NT2/D1 (cell line): Measurements from ENCODE around the gene PPP2R5C.
"Not testable (repeated sequence)": the region's sequence is repeated elsewhere in the genome, so short reads cannot be mapped to it uniquely, and the experiment has no call there.

Experiments used
- DNase-seq: peaks from one replicate; pipeline ENCODE4 v3.0.0-alpha.2; 2011; ENCODE audit warnings: low read depth, low spot score
- H3K27me3 ChIP-seq: 2 replicates; pipeline ENCODE4 v1.6.0; 2011; ENCODE audit warnings: mild to moderate bottlenecking; ENCODE audit not compliant: insufficient read length, insufficient read depth
- H3K36me3 ChIP-seq: 2 replicates; pipeline ENCODE4 v1.6.1; 2011; ENCODE audit warnings: mild to moderate bottlenecking, low read length, mixed read lengths; ENCODE audit not compliant: insufficient read depth, insufficient read length
- H3K4me1 ChIP-seq: 2 replicates; pipeline ENCODE4 v1.5.1; 2011; ENCODE audit not compliant: insufficient read depth, insufficient read length
- H3K4me3 ChIP-seq: 2 replicates; pipeline ENCODE4 v1.5.1; 2011; ENCODE audit warnings: low read depth; ENCODE audit not compliant: insufficient read length
- H3K9ac ChIP-seq: 2 replicates; pipeline ENCODE4 v1.6.0; 2011; ENCODE audit warnings: low read depth; ENCODE audit not compliant: insufficient read length
- H3K9me3 ChIP-seq: 2 replicates; pipeline ENCODE4 v1.5.1; 2011; ENCODE audit warnings: mild to moderate bottlenecking, low read length; ENCODE audit not compliant: insufficient read depth
- SUZ12 ChIP-seq: IDR thresholded peaks from 2 replicates; pipeline ENCODE4 v1.6.1; 2011; ENCODE audit not compliant: insufficient read length, insufficient read depth; ENCODE audit errors: extremely low read depth
- YY1 ChIP-seq: IDR thresholded peaks from 2 replicates; pipeline ENCODE4 v1.6.1; 2011; ENCODE audit not compliant: insufficient read length, insufficient read depth
- ZNF274 ChIP-seq: IDR thresholded peaks from 2 replicates; pipeline ENCODE4 v1.6.1; 2011; ENCODE audit warnings: mild to moderate bottlenecking, low read depth, low read length

The PPP2R5C gene

DNA sequence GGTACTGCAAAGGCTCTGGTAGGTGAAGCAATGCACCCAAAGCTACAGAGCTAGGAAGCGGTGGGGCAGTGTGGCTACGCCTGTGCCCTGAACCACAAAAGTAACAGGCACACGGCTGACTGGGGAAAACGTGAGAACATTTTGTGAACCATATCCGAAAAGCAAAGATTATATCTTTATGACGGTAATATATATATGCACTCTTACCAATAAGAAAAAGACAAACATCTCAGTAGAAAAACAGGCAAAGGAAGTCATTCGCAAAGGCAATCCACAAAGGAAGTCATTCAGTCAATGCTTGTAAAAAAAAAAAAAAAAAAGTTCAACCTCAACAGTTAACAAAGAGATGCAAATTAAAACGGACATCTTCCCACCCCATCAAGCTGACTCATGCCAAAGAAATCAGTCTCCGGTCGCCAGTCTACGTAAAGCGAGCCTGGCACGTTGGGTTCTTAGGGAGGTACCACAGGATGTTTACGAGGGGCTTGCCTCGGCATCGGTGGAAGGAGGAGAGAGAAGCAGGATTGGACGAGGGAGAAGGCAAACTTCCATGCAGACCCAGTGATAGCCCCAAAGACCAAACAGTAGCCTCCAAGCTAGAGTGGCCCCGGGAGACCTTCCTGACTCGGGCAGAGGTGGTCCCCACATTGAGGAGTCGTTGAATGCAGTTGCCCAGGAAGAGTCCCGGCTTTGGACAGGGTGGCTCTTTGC lies 39.4 kb upstream of the PPP2R5C start:
- Histone ChIP-seq H3K27me3 (no peaks in the 10 kb centered on the region), H3K9ac (no peak overlapping the region), H3K4me3 (no peak overlapping the region), H3K4me1 (peaks cover 4% of the 10 kb centered on the region), H3K36me3 (no peaks in the 10 kb centered on the region), H3K9me3 (peaks cover 8% of the 10 kb centered on the region; the same call in 1 of the 2 replicates)
- TF ChIP-seq ZNF274 (no peak), YY1 (no peak), SUZ12 (no peak)
- DNase-seq = peak; percentile 72

DNA sequence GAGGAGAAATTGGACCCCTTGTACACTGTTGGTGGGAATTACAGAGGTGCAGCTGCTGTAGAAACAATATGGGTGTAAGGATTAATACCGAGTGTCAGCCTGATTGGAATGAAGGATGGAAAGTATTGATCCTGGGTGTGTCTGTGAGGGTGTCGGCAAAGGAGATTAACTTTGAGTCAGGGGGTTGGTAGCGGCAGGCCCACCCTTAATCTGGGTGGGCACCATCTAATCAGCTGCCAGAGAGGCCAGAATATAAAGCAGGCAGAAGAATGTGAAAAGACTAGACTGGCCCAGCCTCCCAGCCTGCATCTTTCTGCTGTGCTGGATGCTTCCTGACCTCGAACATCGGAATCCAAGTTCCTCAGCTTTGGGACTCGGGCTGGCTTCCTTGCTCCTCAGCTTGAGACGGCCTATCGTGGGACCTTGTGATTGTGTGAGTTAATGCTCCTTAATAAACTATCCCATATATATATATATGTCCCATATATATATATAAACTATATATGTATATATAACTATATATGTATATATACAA lies 38.4 kb upstream of the PPP2R5C start:
- peaks cover 8% of the 10 kb centered on the region; the same call in 1 of the 2 replicates for H3K9me3 ChIP-seq
- no peaks in the 10 kb centered on the region for H3K4me1 ChIP-seq
- H3K4me3 ChIP-seq = no peak overlapping the region
- no peak overlapping the region for H3K9ac ChIP-seq
- DNase-seq = no peak
- no peaks in the 10 kb centered on the region for H3K36me3 ChIP-seq
- no peaks in the 10 kb centered on the region for H3K27me3 ChIP-seq
- no peak for TF ChIP-seq YY1
- TF ChIP-seq ZNF274 = no peak
- TF ChIP-seq SUZ12 = no peak

DNA sequence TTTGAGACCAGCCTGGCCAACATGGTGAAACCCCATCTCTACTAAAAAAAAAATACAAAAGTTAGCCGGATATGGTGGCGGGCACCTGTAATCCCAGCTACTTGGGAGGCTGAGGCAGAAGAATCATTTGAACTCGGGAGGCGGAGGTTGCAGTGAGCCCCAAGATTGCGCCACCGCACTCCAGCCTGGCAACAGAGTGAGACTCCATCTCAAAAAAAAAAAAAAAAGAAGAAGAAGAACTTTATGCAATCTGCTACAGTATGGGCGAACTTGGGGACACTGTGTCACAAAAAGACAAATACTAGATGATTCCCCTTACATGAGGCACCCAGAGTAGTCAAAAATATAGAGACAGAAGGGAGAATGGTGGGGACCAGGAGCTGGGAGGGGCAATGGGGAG lies 35.9 kb upstream of the PPP2R5C start:
- H3K9me3 ChIP-seq, DNase-seq, H3K9ac ChIP-seq, H3K4me3 ChIP-seq, H3K4me1 ChIP-seq, H3K27me3 ChIP-seq, H3K36me3 ChIP-seq: not testable (repeated sequence)

DNA sequence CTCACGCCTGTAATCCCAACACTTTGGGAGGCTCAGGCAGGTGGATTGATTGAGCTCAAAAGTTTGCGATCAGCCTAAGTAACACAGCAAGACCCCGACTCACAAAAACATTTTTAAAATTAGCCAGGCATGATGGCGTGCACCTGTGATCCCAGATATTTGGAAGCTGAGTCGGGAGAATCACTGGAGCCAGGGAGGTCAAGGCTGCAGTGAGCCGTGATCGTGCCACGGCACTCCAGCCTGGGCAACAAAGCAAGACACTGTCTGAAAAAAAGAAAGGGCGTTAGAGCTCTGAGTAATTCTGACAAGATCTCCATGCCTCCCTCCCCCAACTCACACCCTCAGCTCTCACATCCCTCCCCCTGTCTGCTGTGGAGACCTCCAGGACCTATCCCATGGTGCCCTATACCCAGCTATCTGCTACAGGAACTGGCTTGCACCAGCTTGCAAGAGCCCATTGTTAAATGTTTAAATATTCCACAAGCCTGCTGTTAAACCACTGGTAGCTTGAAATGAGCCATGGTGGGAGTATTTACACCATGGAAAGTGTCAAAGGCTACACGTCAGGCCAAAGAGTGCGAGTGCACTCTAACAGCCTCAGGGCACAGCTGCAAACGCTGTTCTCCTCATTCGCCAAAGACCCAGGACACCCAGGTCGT lies 35.1 kb upstream of the PPP2R5C start:
- TF ChIP-seq YY1 (no peak), ZNF274 (no peak), SUZ12 (no peak)
- Histone ChIP-seq H3K9ac (no peak overlapping the region), H3K36me3 (no peaks in the 10 kb centered on the region), H3K4me3 (no peak overlapping the region), H3K4me1 (peaks cover 4% of the 10 kb centered on the region), H3K9me3 (peaks cover 8% of the 10 kb centered on the region; the same call in 1 of the 2 replicates), H3K27me3 (no peaks in the 10 kb centered on the region)
- DNase-seq = no peak

DNA sequence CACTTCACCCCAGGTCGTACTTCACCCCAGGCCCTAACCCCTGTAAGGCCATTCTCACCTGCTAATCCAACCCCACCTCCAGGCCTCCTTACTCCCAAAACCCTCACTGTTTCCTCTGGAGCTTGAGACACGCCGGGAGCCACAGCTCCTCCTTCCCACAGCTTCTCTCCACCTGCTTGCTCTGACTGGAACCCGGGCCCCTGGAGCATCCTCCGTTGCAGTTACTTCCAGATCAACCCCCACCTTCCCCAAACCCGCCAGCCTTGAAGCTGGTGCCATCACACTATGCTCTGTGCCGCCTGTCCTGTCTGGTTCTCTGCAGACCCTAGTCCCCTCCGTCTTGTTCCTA lies 34.6 kb upstream of the PPP2R5C start:
- Histone ChIP-seq H3K4me3 (no peak overlapping the region), H3K9ac (no peak overlapping the region), H3K36me3 (no peaks in the 10 kb centered on the region), H3K9me3 (peaks cover 8% of the 10 kb centered on the region; the same call in 1 of the 2 replicates), H3K27me3 (no peaks in the 10 kb centered on the region), H3K4me1 (peaks cover 8% of the 10 kb centered on the region)
- no peak for DNase-seq
- TF ChIP-seq ZNF274 = no peak
- TF ChIP-seq YY1 = no peak
- TF ChIP-seq SUZ12 = no peak

DNA sequence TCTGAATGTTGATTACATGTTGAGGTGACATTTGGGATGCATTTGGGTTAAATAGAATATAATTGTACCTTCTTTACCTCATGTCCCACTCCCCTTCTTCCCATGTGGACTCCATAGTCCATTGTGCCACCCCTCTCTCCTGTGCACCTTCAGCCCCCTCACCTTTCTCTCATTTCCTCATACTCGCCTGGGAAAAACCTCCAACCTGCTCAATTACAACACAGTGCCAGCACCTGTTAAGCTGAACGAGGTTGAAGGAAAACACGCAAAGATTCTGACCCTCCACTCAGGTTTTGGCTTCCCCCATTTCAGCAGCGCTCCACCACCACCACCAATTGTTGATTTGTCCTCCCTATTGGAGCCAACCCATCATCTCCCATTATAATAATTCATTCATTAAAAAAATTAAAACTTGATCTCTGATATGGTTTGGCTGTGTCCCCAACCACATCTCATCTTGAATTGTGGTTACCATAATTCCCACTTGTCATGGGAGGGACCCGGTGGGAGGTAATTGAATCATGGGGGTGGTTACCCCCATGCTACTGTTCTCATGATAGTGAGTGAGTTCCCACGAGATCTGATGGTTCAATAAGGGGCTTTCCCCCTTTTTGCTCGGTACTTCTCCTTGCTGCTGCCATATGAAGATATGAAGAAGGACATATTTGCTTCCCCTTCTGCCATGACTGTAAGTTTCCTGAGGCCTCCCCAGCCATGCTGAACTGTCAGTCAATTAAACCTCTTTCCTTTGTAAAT lies 33.7 kb upstream of the PPP2R5C start:
- H3K27me3 ChIP-seq = no peaks in the 10 kb centered on the region
- TF ChIP-seq YY1 (no peak), SUZ12 (no peak), ZNF274 (no peak)
- peaks cover 8% of the 10 kb centered on the region for H3K4me1 ChIP-seq
- H3K9ac ChIP-seq = no peak overlapping the region
- H3K36me3 ChIP-seq = no peaks in the 10 kb centered on the region
- DNase-seq = no peak
- H3K9me3 ChIP-seq = peaks cover 7% of the 10 kb centered on the region; the same call in 1 of the 2 replicates
- no peak overlapping the region for H3K4me3 ChIP-seq

DNA sequence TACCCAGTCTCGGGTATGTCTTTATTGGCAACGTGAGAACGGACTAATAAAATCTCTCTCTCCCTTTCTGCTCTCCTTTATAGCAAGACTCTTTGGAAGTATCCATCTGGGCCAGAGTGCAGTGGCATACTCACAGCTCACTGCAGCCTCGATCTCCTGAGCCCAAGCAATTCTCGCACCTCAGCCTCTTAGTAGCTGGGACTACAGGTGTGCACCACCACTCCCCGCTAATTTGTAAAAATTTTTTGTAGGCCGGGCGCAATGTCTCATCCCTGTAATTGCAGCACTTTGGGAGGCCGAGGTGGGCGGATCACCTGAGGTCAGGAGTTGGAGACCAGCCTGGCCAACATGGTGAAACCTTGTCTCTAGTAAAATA lies 33.2 kb upstream of the PPP2R5C start:
- no peak overlapping the region for H3K4me3 ChIP-seq
- DNase-seq = no peak
- H3K4me1 ChIP-seq = peaks cover 8% of the 10 kb centered on the region
- H3K27me3 ChIP-seq = no peaks in the 10 kb centered on the region
- no peak overlapping the region for H3K9ac ChIP-seq
- TF ChIP-seq SUZ12 (no peak), ZNF274 (no peak), YY1 (no peak)
- no peaks in the 10 kb centered on the region for H3K36me3 ChIP-seq
- 0 out of 2 replicates have a peak, but pooled peaks cover under 1% of the 10 kb centered on the region for H3K9me3 ChIP-seq
